ENCODE measurements around the gene PLXDC2. TPM values are rescaled to one million over a fixed set of nuclear protein-coding genes. Genes with fewer than 3 reads are reported as not detected.
A peak's percentile ranks its signal among the peaks of the same experiment; 100 is the strongest.

The PLXDC2 gene
- total RNA-seq, 1 donor from 2014 or later = 1.3 TPM

GRCh38 chr10:19920075-19920726 is 104.0 kb downstream of the PLXDC2 start:
- TF ChIP-seq CTCF (IDR thresholded peaks at IDR 0.05; ENCODE audit: insufficient read depth, low read length, severe bottlenecking) = no peak
- Histone ChIP-seq H3K4me3 (ENCODE audit: low read depth, low read length) (no peak overlapping the region), H3K27me3 (ENCODE audit: control insufficient read depth, insufficient read depth, low read length) (no peaks in the 10 kb centered on the region), H3K36me3 (ENCODE audit: control insufficient read depth, insufficient read depth, low read length) (no peaks in the 10 kb centered on the region)
- FAIRE-seq (no peak), DNase-seq (ENCODE audit: low read depth) (no peak)

- TF ChIP-seq CTCF (IDR thresholded peaks at IDR 0.05; ENCODE audit: insufficient read depth, low read length, severe bottlenecking) = no peak
- Histone ChIP-seq H3K27me3 (ENCODE audit: control insufficient read depth, insufficient read depth, low read length) (no peaks in the 10 kb centered on the region), H3K4me3 (ENCODE audit: low read depth, low read length) (no peak overlapping the region), H3K36me3 (ENCODE audit: control insufficient read depth, insufficient read depth, low read length) (no peaks in the 10 kb centered on the region)
- FAIRE-seq (no peak), DNase-seq (ENCODE audit: low read depth) (peak; percentile 30)
These were observed 105.3 kb downstream of the PLXDC2 start for GRCh38 chr10:19921300-19922140.

GRCh38 chr10:19922236-19922963 is 106.2 kb downstream of the PLXDC2 start:
- H3K4me3 ChIP-seq (ENCODE audit: low read depth, low read length) = no peak overlapping the region
- H3K36me3 ChIP-seq (ENCODE audit: control insufficient read depth, insufficient read depth, low read length) = no peaks in the 10 kb centered on the region
- TF ChIP-seq CTCF (IDR thresholded peaks at IDR 0.05; ENCODE audit: insufficient read depth, low read length, severe bottlenecking) = no peak
- FAIRE-seq = peak; percentile 60
- peak; percentile 86 for DNase-seq (ENCODE audit: low read depth)
- no peaks in the 10 kb centered on the region for H3K27me3 ChIP-seq (ENCODE audit: control insufficient read depth, insufficient read depth, low read length)

- Histone ChIP-seq H3K36me3 (ENCODE audit: control insufficient read depth, insufficient read depth, low read length) (no peaks in the 10 kb centered on the region), H3K4me3 (ENCODE audit: low read depth, low read length) (no peak overlapping the region), H3K27me3 (ENCODE audit: control insufficient read depth, insufficient read depth, low read length) (no peaks in the 10 kb centered on the region)
- DNase-seq (ENCODE audit: low read depth) (no peak), FAIRE-seq (no peak)
- TF ChIP-seq CTCF (IDR thresholded peaks at IDR 0.05; ENCODE audit: insufficient read depth, low read length, severe bottlenecking) = no peak
These were observed 108.8 kb downstream of the PLXDC2 start for GRCh38 chr10:19925064-19925463.

GRCh38 chr10:19928936-19929335 is 112.7 kb downstream of the PLXDC2 start:
- TF ChIP-seq CTCF (IDR thresholded peaks at IDR 0.05; ENCODE audit: insufficient read depth, low read length, severe bottlenecking) = no peak
- DNase-seq (ENCODE audit: low read depth) (no peak), FAIRE-seq (no peak)
- no peak overlapping the region for H3K4me3 ChIP-seq (ENCODE audit: low read depth, low read length)
- no peaks in the 10 kb centered on the region for H3K27me3 ChIP-seq (ENCODE audit: control insufficient read depth, insufficient read depth, low read length)
- H3K36me3 ChIP-seq (ENCODE audit: control insufficient read depth, insufficient read depth, low read length) = no peaks in the 10 kb centered on the region
